ENCODE results near the gene TSHZ2.
"Not testable (repeated sequence)": the region's sequence is repeated elsewhere in the genome, so short reads cannot be mapped to it uniquely, and the experiment has no call there.

The TSHZ2 gene

DNA sequence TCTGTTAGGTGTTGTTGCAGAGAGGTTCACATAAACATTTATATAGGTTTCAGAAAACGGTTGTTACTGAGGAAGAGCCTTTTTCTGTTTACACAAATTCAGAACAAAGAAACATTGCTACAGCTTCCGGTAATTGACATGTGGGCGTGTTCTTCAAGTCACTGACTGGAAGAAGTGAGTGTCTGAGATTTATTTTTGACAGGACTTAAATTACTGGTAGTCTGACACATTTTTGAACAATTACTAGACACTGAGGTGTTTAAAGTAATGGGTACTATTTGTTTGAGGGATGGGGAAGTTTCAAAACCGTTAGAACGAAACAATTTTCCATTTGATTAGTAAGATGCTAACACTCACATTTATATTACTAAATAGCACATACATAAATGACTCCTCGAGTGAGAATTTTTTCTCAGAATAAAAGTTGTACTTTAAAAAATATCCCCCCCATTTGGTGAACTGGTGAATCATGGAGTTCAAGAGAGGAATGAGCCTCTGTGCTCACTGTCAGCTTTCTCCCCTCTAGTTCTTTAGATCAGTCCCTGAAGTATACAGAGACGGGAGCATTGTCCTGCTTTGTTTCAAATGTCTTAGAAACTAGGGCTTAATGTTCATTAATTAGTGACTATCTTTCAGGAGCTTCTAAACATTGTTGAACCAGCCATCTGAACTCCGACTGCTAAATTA lies 98.7 kb downstream of the TSHZ2 start:
- DNase-seq = peak; percentile 29

DNA sequence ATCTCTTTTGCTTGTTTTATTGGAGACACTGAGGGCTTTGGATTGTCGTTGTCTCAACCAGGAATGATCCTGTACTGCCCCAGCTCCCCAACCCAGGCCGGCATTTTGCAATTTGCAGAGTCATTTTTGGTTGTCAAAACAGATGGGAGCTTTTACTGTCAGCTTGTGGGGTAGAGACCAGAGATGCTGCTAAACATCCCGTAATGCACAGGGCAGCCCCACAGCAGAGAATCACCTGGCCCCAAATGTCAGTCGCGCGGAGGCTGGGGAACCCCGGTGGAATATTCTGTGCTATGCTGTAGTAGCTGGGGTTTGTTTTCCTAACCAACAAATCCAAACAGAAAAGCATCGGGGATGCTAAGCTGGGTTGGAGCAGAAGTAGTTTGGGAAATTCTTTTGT lies 99.7 kb downstream of the TSHZ2 start:
- DNase-seq = peak; percentile 26

- no peak for DNase-seq
Measured at GRCh38 chr20:53072923-53073579, 100.9 kb downstream of the TSHZ2 start.

DNA sequence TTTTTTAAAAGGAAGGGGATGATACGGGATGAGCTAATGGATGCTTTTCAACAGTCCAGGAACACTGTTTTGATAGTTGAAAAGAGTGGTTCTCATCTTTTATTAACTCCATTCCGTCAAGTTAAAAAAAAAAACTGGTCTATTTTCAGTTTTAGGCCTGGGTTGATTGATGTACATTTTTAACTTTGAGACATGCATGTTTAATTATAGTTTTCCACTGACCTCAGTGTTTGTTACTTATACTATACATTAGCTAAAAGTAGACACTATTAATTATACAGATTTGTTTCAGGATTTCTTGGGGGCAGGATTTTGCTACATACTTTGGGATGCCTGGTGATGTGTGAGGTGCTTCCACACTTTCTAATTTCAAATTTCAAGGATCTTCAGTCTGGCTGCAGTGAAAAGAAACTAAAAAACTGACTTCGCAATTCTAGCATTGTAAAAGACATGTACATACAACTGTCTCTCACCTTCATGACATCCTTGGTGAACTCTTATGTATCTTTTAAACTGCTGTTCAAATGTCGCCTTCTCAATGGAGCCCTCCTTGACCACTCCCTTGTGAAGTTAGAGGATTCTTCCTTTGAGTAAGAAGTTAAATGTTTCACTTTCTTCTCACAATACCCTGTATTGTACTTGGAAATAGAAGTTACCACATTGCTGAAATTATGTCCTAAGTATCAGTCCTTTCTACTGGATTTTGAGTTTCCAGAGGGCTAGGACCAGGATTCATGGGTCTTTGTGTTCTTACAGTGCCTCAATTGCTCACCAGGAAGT lies 101.7 kb downstream of the TSHZ2 start:
- no peak for DNase-seq

DNA sequence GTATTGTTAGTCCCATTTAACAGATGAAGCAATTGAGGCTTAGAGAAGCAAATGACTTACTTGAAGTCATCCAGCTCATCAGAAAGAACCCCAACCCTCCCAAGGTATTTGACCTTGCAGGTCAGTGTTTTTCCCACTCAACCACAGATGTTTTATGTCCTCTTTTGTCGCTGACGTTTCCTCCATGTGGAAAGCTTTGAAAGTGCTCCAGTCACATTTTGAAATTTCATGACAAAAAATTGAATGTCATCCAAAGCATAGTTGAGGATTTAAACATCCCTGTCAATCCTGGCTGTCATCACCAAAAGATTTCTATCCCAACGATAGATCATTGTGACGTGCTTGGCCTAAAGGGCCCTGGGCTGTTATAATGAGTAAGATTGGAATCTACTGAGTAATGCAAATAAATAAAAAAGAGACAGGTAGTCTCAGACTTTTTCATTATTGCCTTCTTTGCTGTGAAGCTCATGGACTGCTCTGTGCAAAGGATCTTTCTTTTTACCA lies 102.7 kb downstream of the TSHZ2 start:
- DNase-seq = no peak

- DNase-seq = no peak
Measured at GRCh38 chr20:53076668-53077067, 104.5 kb downstream of the TSHZ2 start.

- DNase-seq = no peak
Measured at GRCh38 chr20:53077373-53078205, 105.4 kb downstream of the TSHZ2 start.

GRCh38 chr20:53078761-53079160 lies 106.6 kb downstream of the TSHZ2 start:
- DNase-seq = no peak

DNA sequence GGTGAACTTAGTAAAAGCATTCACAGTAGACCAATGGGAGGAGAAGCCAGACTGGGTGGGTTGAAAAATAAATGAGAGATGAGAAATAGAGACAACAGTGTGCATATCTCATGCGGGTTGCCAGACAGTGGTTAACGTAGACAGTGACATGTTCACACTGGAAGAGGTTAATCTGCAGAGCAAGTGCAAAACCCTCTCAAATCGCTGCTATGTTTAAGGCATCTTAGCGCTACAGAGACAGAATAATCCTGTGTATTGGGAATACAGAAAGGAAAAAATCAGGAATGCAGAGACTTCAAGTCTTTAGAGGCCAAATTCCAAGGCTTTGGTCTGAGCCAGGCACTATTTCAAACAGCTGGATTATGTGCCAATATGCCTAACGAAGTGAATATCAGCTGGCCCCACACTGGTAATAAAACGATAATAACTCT lies 107.1 kb downstream of the TSHZ2 start:
- no peak for DNase-seq

GRCh38 chr20:53079828-53080686 lies 107.9 kb downstream of the TSHZ2 start:
- no peak for DNase-seq

DNA sequence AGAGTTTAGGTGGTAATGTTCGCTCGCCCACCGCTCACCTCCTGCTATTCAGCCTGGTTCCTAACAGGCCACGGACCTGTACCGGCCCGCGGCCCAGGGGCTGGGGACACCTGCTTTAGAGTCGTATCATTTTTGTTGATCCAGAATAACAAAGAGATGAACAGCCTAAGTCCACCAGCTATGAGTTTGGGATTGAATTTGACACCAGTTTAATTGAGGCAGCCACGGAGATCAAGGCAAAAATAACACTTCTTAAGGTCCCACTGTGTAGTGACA lies 108.5 kb downstream of the TSHZ2 start:
- DNase-seq = no peak

GRCh38 chr20:53080969-53081871 lies 109.1 kb downstream of the TSHZ2 start:
- peak; percentile 26 for DNase-seq

DNA sequence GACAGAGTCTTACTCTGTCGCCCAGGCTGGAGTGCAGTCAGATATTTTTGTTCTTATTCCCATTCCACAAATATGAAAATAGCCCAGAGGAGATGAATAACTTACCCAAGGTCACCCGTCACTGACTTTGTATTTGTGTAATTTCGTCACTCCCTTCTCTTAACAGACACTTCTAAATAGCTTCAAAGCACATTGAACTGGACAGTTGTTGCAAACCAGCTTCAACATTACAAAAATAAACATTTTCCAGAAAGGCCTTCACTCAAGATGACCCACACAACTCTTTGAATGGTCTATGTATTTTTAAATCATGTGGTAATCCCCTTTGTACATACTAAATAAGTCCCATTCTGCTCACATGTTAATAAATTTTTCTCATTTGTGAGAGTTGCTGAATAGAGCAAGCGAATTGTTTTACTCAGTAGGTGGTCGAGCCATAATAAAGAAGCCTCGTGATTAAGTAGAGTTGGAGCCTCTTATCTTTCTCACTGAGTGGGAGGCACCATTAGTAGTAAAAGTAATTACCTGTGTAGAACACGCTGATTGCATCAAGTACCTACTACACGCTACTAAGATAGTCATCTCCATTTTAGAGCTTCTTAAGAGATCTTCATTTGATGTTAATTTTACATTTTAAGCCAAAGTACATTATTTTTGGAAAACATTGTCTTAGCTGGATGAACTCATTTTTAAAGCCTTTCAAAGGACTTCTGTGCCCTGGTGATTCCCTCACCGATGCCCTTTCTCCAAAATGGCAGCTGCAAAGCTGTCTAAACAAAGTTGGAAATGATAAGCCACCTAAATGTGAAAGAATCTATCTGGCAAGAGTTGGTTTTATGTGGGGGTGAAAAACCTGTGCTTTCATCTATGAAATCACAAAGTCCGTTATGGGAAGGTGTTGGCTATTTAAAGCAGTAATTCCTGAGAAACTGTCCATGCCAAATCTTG lies 110.0 kb downstream of the TSHZ2 start:
- no peak for DNase-seq

DNA sequence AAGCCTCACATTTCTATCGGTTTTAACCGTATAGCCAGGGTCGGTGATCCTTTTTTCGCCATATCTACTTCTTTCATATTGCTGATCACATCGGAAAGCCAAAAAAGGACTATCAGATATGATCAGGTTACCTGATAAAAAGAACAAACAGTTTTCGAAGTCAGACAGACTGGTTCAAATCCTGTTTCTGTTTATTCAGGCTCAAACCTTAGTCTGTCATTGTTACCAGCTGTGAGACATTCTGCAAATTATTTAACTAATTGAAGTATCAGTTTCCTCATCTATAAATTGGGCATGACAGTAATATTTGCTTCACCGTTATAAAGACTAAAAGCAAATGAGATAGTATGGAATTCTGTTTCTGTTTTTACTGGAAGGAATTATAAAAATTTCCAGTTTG lies 111.3 kb downstream of the TSHZ2 start:
- DNase-seq = no peak

GRCh38 chr20:53084408-53084997 lies 112.3 kb downstream of the TSHZ2 start:
- DNase-seq = no peak

DNA sequence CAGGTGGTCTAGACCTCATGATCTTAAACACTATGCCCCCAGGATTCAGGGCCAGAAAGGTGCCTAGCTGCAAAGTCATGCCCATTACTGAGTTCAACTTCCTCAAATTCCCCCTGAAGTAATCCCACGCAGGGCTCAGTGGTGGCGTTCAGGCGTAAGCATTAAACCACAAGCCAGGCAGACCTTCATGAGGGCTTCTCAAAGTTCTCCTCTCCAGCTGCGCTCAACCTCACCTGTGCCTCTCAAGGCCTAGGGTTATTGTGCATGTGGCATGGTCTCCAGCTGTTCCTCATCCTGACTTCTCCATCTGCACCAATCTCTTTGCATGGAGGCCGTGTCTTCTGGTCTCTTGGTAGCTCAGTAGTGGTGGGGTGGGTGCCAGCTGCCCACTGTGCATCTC lies 113.6 kb downstream of the TSHZ2 start:
- no peak for DNase-seq

DNA sequence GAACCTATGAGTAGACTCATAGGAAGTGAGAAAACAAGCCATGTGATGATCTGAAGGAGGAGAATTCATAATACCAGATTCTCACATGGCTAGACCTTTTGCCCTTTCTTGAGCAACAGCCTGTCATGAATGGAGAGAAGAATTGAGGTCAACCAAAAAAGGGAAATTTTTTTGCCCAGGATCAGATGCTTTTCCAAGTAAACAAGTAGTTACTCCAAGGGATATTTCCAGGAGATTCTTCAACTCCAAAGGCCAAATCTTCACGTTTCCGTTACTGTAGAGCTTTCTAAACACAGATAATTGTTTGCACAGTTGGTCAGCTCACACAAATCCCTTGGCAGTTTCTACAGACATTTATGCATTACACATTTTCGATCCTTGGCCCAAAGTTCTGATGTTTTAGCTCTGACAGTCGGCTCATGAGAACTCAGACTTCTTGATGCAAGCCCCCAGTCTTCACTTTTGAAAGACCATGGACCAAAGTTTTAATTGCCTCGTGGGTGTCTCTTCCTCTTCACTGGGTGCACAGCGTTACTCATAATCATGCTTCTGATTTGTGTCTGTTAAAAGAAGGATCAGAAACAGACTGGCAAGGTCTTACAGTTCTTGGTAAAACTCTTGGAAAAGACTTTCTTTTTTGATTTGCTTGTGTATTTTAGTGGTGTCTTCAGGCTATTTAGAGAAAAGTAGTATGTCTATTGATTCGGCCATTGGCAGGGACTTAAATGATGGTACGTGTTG lies 115.0 kb downstream of the TSHZ2 start:
- no peak for DNase-seq

DNA sequence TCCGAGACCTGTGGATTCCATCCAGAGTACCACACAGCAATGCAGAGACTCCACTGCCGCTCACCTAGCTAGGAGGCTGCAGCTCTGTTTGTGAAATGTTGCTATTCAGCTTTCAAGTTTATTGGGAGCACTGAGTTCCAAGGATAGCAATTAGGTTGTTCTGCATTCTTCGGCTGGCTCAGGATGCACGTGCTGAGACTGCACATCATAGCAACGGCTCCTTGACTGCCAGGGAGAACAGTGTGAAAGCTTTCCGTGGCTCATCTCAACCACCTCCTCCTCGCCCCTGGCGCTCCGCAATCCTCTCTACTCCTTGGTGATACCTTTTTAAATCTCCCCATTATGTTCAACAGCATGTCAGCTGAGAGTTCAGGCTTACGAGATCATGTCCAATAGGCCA lies 116.6 kb downstream of the TSHZ2 start:
- no peak for DNase-seq

- not testable (repeated sequence) for DNase-seq
Measured at GRCh38 chr20:53089851-53090250, 117.7 kb downstream of the TSHZ2 start.

Measured in stimulated activated CD8-positive, alpha-beta memory T cell treated with anti-CD3 and anti-CD28 coated beads, Interleukin-4, amount 100 ng/mL, for 48 hours (primary cell).